Mesenchymal stem cell (in vitro differentiated cells and primary cell): ENCODE measurements around the gene CDHR4.
A peak's percentile ranks its signal among the peaks of the same experiment; 100 is the strongest.
"Not testable (repeated sequence)": the region's sequence is repeated elsewhere in the genome, so short reads cannot be mapped to it uniquely, and the experiment has no call there.

Experiments used
- DNase-seq: peaks from one replicate; pipeline ENCODE4 v3.0.0-alpha.2; 2013
- H2AFZ ChIP-seq: one replicate; pipeline ENCODE4 v1.6.1; 2013; ENCODE audit warnings: low read depth, mild to moderate bottlenecking, control low read depth, inconsistent platforms, low read length, moderate library complexity
- H2AK5ac ChIP-seq: 2 replicates; pipeline ENCODE4 v1.6.1; 2013; ENCODE audit warnings: low read length, moderate library complexity, mild to moderate bottlenecking, inconsistent platforms; ENCODE audit not compliant: severe bottlenecking
- H2BK120ac ChIP-seq: one replicate; pipeline ENCODE4 v1.6.1; 2013; ENCODE audit warnings: low read depth, mild to moderate bottlenecking, inconsistent platforms, low read length, moderate library complexity
- H2BK12ac ChIP-seq, 2 experiments: one replicate each; pipeline ENCODE4 v1.6.1; 2013; ENCODE audit warnings: inconsistent platforms in 2 of 2, low read length in 2 of 2, mild to moderate bottlenecking in 2 of 2, moderate library complexity in 2 of 2, control low read depth in 1 of 2
- H2BK15ac ChIP-seq: one replicate; pipeline ENCODE4 v1.6.1; 2013; ENCODE audit warnings: mild to moderate bottlenecking, low read depth, inconsistent platforms; ENCODE audit not compliant: poor library complexity, severe bottlenecking
- H2BK5ac ChIP-seq: 2 replicates; pipeline ENCODE4 v1.6.1; 2013; ENCODE audit warnings: low read depth, mild to moderate bottlenecking, low read length, control low read depth, inconsistent platforms; ENCODE audit not compliant: poor library complexity, severe bottlenecking
- H3K14ac ChIP-seq, 2 experiments: one replicate each; pipeline ENCODE4 v1.6.1; 2013; ENCODE audit warnings: inconsistent platforms in 2 of 2, low read length in 2 of 2, control low read depth in 1 of 2, mild to moderate bottlenecking in 1 of 2, moderate library complexity in 1 of 2
- H3K18ac ChIP-seq, 2 experiments: one replicate each; pipeline ENCODE4 v1.6.1; 2013; ENCODE audit warnings: inconsistent platforms in 2 of 2, low read length in 2 of 2, control low read depth in 1 of 2, low read depth in 1 of 2, mild to moderate bottlenecking in 1 of 2
- H3K23ac ChIP-seq, 2 experiments: one replicate each; pipeline ENCODE4 v1.6.1; 2013; ENCODE audit warnings: inconsistent platforms in 2 of 2, low read length in 2 of 2, mild to moderate bottlenecking in 2 of 2, moderate library complexity in 2 of 2, control low read depth in 1 of 2
- H3K27ac ChIP-seq: 2 replicates; pipeline ENCODE4 v1.5.1; 2013; ENCODE audit warnings: mild to moderate bottlenecking, moderate library complexity, low read length, control low read depth, inconsistent platforms; ENCODE audit not compliant: poor library complexity, severe bottlenecking
- H3K27me3 ChIP-seq, 2 experiments: 2 replicates each; pipeline versions ENCODE4 v1.6.1 to v1.7.0; 2013; ENCODE audit warnings: low read length in 2 of 2, mild to moderate bottlenecking in 2 of 2, moderate library complexity in 2 of 2, control low read depth in 1 of 2, inconsistent platforms in 1 of 2; ENCODE audit not compliant: control insufficient read depth in 1 of 2, insufficient read depth in 1 of 2
- H3K36me3 ChIP-seq, 2 experiments: 2 replicates each; pipeline versions ENCODE4 v1.6.1 to v1.7.0; 2013; ENCODE audit warnings: low read length in 2 of 2, control low read depth in 1 of 2, inconsistent platforms in 1 of 2, low read depth in 1 of 2, mild to moderate bottlenecking in 1 of 2; ENCODE audit not compliant: insufficient read depth in 2 of 2, control insufficient read depth in 1 of 2
- H3K4ac ChIP-seq, 2 experiments: one replicate each; pipeline ENCODE4 v1.6.1; 2013; ENCODE audit warnings: inconsistent platforms in 2 of 2, low read length in 2 of 2, mild to moderate bottlenecking in 2 of 2, moderate library complexity in 2 of 2, control low read depth in 1 of 2, low read depth in 1 of 2
- H3K4me1 ChIP-seq: 2 replicates; pipeline ENCODE4 v1.6.1; 2013; ENCODE audit warnings: low read depth, low read length, control low read depth; ENCODE audit not compliant: control insufficient read depth, insufficient read depth
- H3K4me2 ChIP-seq: 2 replicates; pipeline ENCODE4 v1.6.1; 2013; ENCODE audit warnings: low read length, mild to moderate bottlenecking, inconsistent platforms; ENCODE audit not compliant: poor library complexity, severe bottlenecking
- H3K4me3 ChIP-seq, 2 experiments: 2 replicates each; pipeline versions ENCODE4 v1.5.1 to v1.7.0; 2013; ENCODE audit warnings: low read length in 2 of 2, mild to moderate bottlenecking in 2 of 2, control low read depth in 1 of 2, low read depth in 1 of 2; ENCODE audit not compliant: insufficient read depth in 1 of 2
- H3K79me1 ChIP-seq: replicated peaks from 2 replicates; pipeline ENCODE4 v1.6.1; 2013; ENCODE audit warnings: mild to moderate bottlenecking, control low read depth, low read length, inconsistent platforms; ENCODE audit not compliant: poor library complexity, severe bottlenecking
- H3K9ac ChIP-seq: 2 replicates; pipeline ENCODE4 v1.7.0; 2013; ENCODE audit warnings: mild to moderate bottlenecking, low read length, moderate library complexity
- H3K9me3 ChIP-seq: 2 replicates; pipeline ENCODE4 v1.7.0; 2013; ENCODE audit warnings: mild to moderate bottlenecking, low read length; ENCODE audit not compliant: control insufficient read depth
- H4K8ac ChIP-seq: one replicate; pipeline ENCODE4 v1.6.1; 2013; ENCODE audit warnings: inconsistent platforms, mild to moderate bottlenecking, low read length, moderate library complexity
- H4K91ac ChIP-seq: one replicate; pipeline ENCODE4 v1.6.1; 2013; ENCODE audit warnings: mild to moderate bottlenecking, low read length, inconsistent platforms
- WGBS: methylation state at CpG from one replicate; pipeline ENCODE4 v1.1.7; 2013; ENCODE audit warnings: mixed read lengths; 5-methylcytosine and 5-hydroxymethylcytosine counted together

CDHR4 gene

GRCh38 chr3:49831341-49831740 lies 31.7 kb upstream of the CDHR4 start:
- H3K14ac ChIP-seq = no peak overlapping the region
- H3K27me3 ChIP-seq = no peaks in the 10 kb centered on the region
- H3K4me3 ChIP-seq = no peak overlapping the region
- H3K27ac ChIP-seq = no peak overlapping the region
- H2BK12ac ChIP-seq = no peak overlapping the region
- no peak overlapping the region for H2BK15ac ChIP-seq
- no peak overlapping the region for H2AFZ ChIP-seq
- WGBS = 100% methylated on average over 1 of the region's 3 CpGs
- H3K79me1 ChIP-seq = no peaks in the 10 kb centered on the region
- no peak overlapping the region for H2BK5ac ChIP-seq
- peaks cover 25 to 26% of the 10 kb centered on the region in 2 experiments for H3K36me3 ChIP-seq
- no peak overlapping the region for H2AK5ac ChIP-seq
- no peak overlapping the region for H3K18ac ChIP-seq
- no peak overlapping the region for H4K8ac ChIP-seq
- no peak overlapping the region for H3K9ac ChIP-seq
- H2BK120ac ChIP-seq = no peak overlapping the region
- DNase-seq = no peak
- H3K9me3 ChIP-seq = no peaks in the 10 kb centered on the region
- no peak overlapping the region for H3K23ac ChIP-seq
- H3K4me1 ChIP-seq = no peaks in the 10 kb centered on the region
- H4K91ac ChIP-seq = no peak overlapping the region
- H3K4ac ChIP-seq = no peak overlapping the region
- H3K4me2 ChIP-seq = no peak overlapping the region

GRCh38 chr3:49826016-49826415 lies 26.3 kb upstream of the CDHR4 start:
- Histone ChIP-seq H2AK5ac (no peak overlapping the region), H2BK15ac (no peak overlapping the region), H4K91ac (no peak overlapping the region), H3K18ac (no peak overlapping the region), H2BK120ac (no peak overlapping the region), H3K27ac (no peak overlapping the region), H3K23ac (no peak overlapping the region), H2BK12ac (no peak overlapping the region), H3K9ac (no peak overlapping the region), H3K14ac (no peak overlapping the region), H2BK5ac (no peak overlapping the region), H3K4me3 (no peak overlapping the region), H3K9me3 (no peaks in the 10 kb centered on the region), H3K4ac (peak overlapping the region in 1 of 2 experiments; percentile 35), H3K79me1 (no peaks in the 10 kb centered on the region), H3K4me2 (no peak overlapping the region), H4K8ac (no peak overlapping the region), H3K36me3 (peaks cover 17% of the 10 kb centered on the region in 2 experiments), H3K27me3 (no peaks in the 10 kb centered on the region), H2AFZ (no peak overlapping the region), H3K4me1 (no peaks in the 10 kb centered on the region)
- 93% methylated on average over 5 of the region's 6 CpGs for WGBS
- DNase-seq = no peak

- not testable (repeated sequence) for H3K23ac ChIP-seq, H3K79me1 ChIP-seq, DNase-seq, H3K4ac ChIP-seq, H2BK5ac ChIP-seq, H3K9ac ChIP-seq, H3K36me3 ChIP-seq, H3K18ac ChIP-seq, H3K27ac ChIP-seq, H2BK15ac ChIP-seq, H4K91ac ChIP-seq, H2BK120ac ChIP-seq, H3K27me3 ChIP-seq, H3K4me3 ChIP-seq, H2AFZ ChIP-seq, H3K9me3 ChIP-seq, H4K8ac ChIP-seq, H2BK12ac ChIP-seq, H2AK5ac ChIP-seq, H3K4me2 ChIP-seq, H3K14ac ChIP-seq, H3K4me1 ChIP-seq
- 100% methylated on average over 2 of the region's 3 CpGs for WGBS
Measured at GRCh38 chr3:49823131-49823530, 23.5 kb upstream of the CDHR4 start.

GRCh38 chr3:49813497-49814174 lies 14.0 kb upstream of the CDHR4 start, which contains the start of gene UBA7:
TSS of gene UBA7 (minus strand) at chr3:49813953. CDS start at chr3:49813787, 166 bp downstream.
- H3K4ac ChIP-seq = peak within 1 kb of the TSS; percentile 84 to 92
- H3K4me2 ChIP-seq = no peak within 1 kb of the TSS
- H2BK120ac ChIP-seq = peak within 1 kb of the TSS; percentile 54
- 65% methylated on average over 9 of the region's 9 CpGs for WGBS
- H3K18ac ChIP-seq = peak within 1 kb of the TSS; percentile 82 to 91
- no peaks in the 10 kb centered on the region for H3K27me3 ChIP-seq
- H2BK15ac ChIP-seq = peak within 1 kb of the TSS; percentile 87
- no peak within 1 kb of the TSS for H3K27ac ChIP-seq
- H2AK5ac ChIP-seq = no peak within 1 kb of the TSS
- peaks cover 8% of the 10 kb centered on the region for H3K4me1 ChIP-seq
- peak within 1 kb of the TSS in 1 of 2 experiments; percentile 83 for H3K4me3 ChIP-seq
- H3K9me3 ChIP-seq = no peaks in the 10 kb centered on the region
- H2BK5ac ChIP-seq = no peak within 1 kb of the TSS
- DNase-seq = peak; percentile 83
- no peak within 1 kb of the TSS for H3K23ac ChIP-seq
- peak within 1 kb of the TSS in 1 of 2 experiments; percentile 88 for H3K14ac ChIP-seq
- peak within 1 kb of the TSS; percentile 60 to 96 for H2BK12ac ChIP-seq
- peak within 1 kb of the TSS; percentile 96 for H4K91ac ChIP-seq
- H3K9ac ChIP-seq = peak within 1 kb of the TSS; percentile 86
- H3K36me3 ChIP-seq = peaks cover 7 to 42% of the 10 kb centered on the region in 2 experiments
- H2AFZ ChIP-seq = peak within 1 kb of the TSS; percentile 30
- H4K8ac ChIP-seq = peak within 1 kb of the TSS; percentile 91
- H3K79me1 ChIP-seq = no peaks in the 10 kb centered on the region
